GM12892 (cell line): ENCODE results near the gene DNAAF5.

ENCODE experiments used
- DNase-seq: peaks from one replicate; pipeline ENCODE4 v3.0.0; 2011; ENCODE audit not compliant: insufficient read length
- FAIRE-seq: peaks from 2 replicates; lab custom pipeline; 2011; peaks lifted over from hg19 to GRCh38; lab: Jason Lieb, UNC
- POLR2A ChIP-seq: IDR thresholded peaks from 2 replicates; pipeline ENCODE4 v1.6.1; 2011; ENCODE audit warnings: low read depth, low read length, control low read depth
- POLR2AphosphoS5 ChIP-seq: IDR thresholded peaks from 2 replicates; pipeline ENCODE4 v1.6.1; 2011; ENCODE audit warnings: low read depth, low read length, control low read depth
- TAF1 ChIP-seq: IDR thresholded peaks from 2 replicates; pipeline ENCODE4 v1.6.1; 2011; ENCODE audit warnings: low read depth, mild to moderate bottlenecking, control low read depth, low read length, borderline replicate concordance

The DNAAF5 gene

DNA sequence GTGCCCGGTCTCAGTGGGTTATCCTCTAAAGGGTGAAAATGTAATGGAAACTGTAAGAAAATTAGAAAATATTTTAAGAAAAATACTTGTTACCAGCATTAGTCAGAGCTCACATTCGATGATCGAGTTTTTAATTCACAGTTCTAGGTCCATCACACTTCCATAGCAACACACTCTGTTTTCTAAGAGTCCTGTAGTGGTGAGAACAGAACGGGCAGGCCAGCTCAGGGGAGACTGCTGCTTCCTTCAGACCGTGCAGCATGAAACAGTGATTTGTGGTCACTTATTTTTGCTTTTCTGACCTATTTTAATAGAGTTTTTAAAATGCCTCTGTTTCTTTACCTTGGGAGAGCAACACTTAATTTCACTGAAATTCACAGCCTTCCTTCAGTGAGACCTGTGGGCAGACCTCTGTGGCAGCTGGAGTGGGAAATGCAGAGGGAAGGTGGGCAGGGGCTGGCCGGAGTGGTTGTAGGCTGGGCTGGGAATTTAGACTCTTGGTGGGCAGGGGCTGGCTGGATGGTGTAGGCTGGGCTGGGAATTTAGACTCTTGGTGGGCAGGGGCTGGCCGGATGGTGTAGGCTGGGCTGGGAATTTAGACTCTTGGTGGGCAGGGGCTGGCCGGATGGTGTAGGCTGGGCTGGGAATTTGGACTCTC lies 107.2 kb downstream of the DNAAF5 start:
- no peak for TF ChIP-seq POLR2A
- no peak for TF ChIP-seq POLR2AphosphoS5
- TF ChIP-seq TAF1, result no peak
- DNase-seq (no peak), FAIRE-seq (no peak)

DNA sequence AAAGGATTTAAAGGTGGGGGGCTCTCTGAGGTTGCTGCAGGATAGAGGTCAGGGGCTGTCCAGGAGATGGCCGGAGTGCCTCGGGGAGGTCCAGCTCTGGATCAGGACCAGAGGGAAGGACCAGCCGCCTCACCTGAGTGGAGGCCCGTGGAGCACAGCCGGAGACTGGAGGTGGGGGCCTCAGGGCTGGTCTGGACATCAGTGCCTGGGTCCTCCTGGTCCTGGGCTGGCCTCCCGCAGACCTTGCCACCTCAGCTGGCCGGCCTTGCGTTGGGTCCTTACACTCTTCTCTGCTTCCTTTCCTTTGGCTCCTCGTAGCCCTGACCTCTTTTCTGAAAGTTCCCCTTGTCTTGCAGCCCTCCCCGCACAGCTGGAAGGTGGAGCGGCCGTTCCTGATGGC lies 107.8 kb downstream of the DNAAF5 start:
- DNase-seq (no peak), FAIRE-seq (no peak)
- TF ChIP-seq POLR2A (no peak), POLR2AphosphoS5 (no peak), TAF1 (no peak)

DNA sequence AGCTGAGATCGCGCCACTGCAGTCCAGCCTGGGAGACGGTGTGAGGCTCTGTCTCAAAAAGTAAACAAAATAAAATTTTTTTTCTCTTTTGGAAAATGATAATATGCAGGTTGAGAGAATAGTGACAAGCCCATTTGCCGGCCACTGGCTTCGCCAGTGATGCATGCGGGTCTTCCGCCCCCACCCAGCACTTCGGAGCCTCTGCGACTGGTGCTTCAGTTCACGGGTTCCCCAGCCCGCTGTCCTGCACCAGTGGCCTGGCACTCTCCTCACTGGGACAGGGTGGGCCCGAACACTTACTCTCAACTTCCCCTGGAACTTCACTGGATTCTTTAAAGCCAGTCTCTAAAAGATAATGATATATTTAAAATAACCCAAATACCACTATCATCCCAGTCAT lies 108.5 kb downstream of the DNAAF5 start:
- no peak for TF ChIP-seq POLR2AphosphoS5
- TF ChIP-seq POLR2A, result no peak
- no peak for TF ChIP-seq TAF1
- FAIRE-seq (no peak), DNase-seq (no peak)

DNA sequence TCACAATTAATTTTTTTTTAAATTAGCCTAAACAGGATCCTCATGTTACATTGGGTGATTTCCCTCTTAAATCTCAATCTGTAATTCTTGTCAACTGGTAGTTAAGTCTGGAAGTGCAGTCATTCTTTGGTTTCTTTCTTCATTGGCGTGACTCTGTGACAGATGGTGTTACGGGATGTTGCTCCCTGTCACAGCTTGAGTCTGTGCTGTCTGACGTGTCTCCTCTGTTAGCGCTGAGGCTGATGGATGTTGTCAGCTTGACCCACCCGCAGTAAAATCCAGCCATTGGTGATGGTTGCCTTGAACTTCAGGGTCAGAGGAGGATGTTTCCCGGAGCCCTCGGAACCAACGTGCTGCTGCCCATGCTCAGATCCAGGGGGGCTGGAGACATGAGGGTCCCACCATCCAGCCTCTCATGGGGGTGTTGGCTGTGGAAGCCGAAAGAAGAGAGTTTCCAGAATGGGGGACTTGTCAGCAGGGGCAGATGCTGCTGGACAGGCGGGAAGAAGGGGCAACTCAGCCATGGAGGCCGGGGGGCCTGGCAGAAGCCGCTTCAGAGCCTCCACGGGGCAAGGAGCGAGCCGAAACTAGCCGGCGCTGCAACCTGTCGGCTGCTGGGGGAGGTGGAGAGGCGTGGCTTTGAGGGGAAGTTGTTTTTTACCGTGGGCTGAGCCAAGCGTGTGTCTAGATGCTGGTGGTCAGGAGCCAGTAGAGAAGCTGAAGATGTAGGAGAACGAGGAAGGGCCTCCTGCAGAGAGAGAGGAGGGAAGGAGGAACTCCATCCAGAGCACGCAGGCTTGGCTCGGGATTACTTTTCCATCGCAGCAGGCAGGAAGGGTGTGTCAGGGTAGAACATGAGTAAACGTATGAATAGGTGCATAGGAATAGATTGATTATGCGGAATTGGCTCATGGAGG lies 109.2 kb downstream of the DNAAF5 start:
- DNase-seq, result no peak
- no peak for TF ChIP-seq POLR2AphosphoS5
- no peak for TF ChIP-seq POLR2A
- no peak for TF ChIP-seq TAF1
- FAIRE-seq, result no peak
